ENCODE measurements around the gene TRIP13.

- no peak for TF ChIP-seq EZH2 (IDR thresholded peaks at IDR 0.05)
- no peak for TF ChIP-seq POLR2AphosphoS5 (IDR thresholded peaks at IDR 0.05; ENCODE audit: borderline replicate concordance, low read depth, low read length)
- TF ChIP-seq FOXP2 (optimal IDR thresholded peaks at IDR 0.05; ENCODE audit: control extremely low read depth, extremely low read length, insufficient read depth) = no peak
These were observed 42.1 kb upstream of the TRIP13 start, which contains the start of gene ZDHHC11 for GRCh38 chr5:850511-851006.
